Left lobe of liver (tissue), 2 donors: ENCODE results near the gene TRAPPC3L. TPM values are rescaled to one million over a fixed set of nuclear protein-coding genes. Genes with fewer than 3 reads are reported as not detected.

Source experiments
- ATAC-seq: fragments of 200-7000 bp; cut with Tn5 transposase; one replicate; pipeline ENCODE4 v1.9.1; 2020; ENCODE audit warnings: mild to moderate bottlenecking, moderate library complexity
- DNase-seq: peaks from one replicate; pipeline ENCODE4 v3.0.0-alpha.2; 2020; ENCODE audit warnings: low spot score
- total RNA-seq: library from RNA; stranded (reverse); gene quantifications from one replicate; pipeline ENCODE4 v1.2.1, GENCODE V29; 2021
- donor health status: DM: no; HTN: no; CAD: no; lungs with moderate emphysema.
- donor health status: DM: no; HTN: yes; CAD: no.

The TRAPPC3L gene
- not detected for total RNA-seq

DNA sequence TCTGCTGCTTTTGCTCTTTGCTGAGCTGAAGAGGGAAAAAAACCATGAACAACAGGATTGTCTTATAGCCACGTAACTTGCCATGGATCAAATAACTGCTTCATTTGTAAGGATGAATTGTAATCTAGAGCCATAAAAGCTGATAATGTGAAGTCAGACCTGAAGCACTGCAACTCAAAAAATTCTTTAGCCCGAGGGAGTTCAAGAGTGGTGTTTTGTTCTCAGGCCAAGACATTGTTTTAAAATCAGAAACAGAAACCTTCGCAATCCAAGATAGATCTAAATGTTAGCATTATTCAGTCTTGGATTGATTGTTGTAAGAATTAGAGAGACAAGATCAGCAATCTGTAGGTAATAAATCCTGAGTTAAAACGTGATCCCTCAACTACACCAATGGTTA, at the start of gene TRAPPC3L:
TRAPPC3L (minus strand) TSS at position 34 of the 400 bp plus-strand sequence. CDS start 170 bp downstream, outside the sequence.
- ATAC-seq: no peak
- DNase-seq: no peak

DNA sequence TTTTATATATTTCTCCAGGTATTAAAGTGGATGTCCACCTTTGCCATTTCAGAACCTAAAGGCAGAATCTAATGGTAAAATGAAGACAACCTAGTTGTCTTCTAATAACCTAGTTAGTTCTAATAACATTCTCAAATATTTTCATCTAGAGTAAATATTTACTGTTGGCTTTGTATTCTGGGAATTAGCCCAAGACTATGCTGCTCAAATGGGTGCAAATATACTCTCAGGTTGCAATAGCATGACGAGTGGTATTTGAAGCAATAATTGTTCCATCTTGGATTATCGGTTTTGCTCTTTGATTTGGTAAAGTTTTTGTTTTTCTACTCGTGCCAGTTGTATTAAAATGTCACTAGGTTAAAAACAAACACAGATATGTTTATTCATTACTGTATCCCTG, 49.8 kb upstream of the TRAPPC3L start:
- DNase-seq (no peak), ATAC-seq (no peak)

GRCh38 chr6:116586738-116587137, 41.3 kb upstream of the TRAPPC3L start:
- ATAC-seq (no peak), DNase-seq (no peak)

DNA sequence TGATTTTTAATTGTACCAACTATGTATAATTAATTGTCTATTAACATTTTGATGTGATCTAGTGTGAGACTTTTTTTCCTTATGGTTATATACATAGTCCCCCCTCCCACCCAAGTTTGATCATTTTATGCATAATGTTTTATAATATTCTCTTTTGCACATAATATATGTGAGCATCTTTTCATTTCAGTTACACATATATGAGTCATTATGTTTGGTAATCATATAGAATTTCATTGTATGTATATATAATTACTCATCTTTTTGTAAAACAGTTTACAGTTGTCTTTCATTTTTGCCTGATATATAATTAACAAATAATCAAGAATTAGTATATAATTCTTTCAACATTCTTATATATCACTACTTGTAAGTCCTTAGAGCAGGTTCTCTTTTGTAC, 40.8 kb upstream of the TRAPPC3L start:
- DNase-seq (no peak), ATAC-seq (no peak)

- DNase-seq: no peak
- no peak for ATAC-seq
Observed at GRCh38 chr6:116580198-116580597, 34.7 kb upstream of the TRAPPC3L start.

GRCh38 chr6:116579143-116579542, 33.7 kb upstream of the TRAPPC3L start:
- DNase-seq (no peak), ATAC-seq (no peak)

GRCh38 chr6:116578335-116578734, 32.9 kb upstream of the TRAPPC3L start:
- no peak for DNase-seq
- ATAC-seq: no peak

- ATAC-seq (peak; percentile 92), DNase-seq (no peak)
Observed at GRCh38 chr6:116577486-116577885, 32.0 kb upstream of the TRAPPC3L start.

GRCh38 chr6:116575227-116575626, 29.7 kb upstream of the TRAPPC3L start:
- no peak for ATAC-seq
- no peak for DNase-seq

- ATAC-seq (peak; percentile 22), DNase-seq (no peak)
Observed at GRCh38 chr6:116572162-116572561, 26.7 kb upstream of the TRAPPC3L start.

DNA sequence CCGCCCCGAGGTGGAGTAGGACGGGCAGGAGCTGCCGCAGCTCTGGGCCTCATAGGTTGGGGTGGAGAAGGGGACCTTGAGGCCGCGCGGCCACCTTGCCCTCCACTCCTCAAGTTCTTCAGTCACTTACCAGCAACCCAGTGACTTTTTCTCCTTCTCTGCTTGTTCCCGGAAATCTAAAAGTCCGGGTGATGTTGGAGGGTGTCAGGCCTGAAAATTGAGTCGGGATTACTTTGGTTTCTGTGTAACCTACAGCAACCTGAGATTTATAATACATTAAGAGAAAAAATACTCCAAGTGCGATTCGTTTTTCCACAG, 26.2 kb upstream of the TRAPPC3L start:
- ATAC-seq (no peak), DNase-seq (no peak)

- DNase-seq (peak; percentile 100), ATAC-seq (peak; percentile 97)
Observed at GRCh38 chr6:116570856-116571682, 25.6 kb upstream of the TRAPPC3L start, which contains the start of gene RWDD1. Gene RWDD1, plus strand, starts transcription at chr6:116571504. Its CDS starts 79 bp downstream, at chr6:116571583.

DNA sequence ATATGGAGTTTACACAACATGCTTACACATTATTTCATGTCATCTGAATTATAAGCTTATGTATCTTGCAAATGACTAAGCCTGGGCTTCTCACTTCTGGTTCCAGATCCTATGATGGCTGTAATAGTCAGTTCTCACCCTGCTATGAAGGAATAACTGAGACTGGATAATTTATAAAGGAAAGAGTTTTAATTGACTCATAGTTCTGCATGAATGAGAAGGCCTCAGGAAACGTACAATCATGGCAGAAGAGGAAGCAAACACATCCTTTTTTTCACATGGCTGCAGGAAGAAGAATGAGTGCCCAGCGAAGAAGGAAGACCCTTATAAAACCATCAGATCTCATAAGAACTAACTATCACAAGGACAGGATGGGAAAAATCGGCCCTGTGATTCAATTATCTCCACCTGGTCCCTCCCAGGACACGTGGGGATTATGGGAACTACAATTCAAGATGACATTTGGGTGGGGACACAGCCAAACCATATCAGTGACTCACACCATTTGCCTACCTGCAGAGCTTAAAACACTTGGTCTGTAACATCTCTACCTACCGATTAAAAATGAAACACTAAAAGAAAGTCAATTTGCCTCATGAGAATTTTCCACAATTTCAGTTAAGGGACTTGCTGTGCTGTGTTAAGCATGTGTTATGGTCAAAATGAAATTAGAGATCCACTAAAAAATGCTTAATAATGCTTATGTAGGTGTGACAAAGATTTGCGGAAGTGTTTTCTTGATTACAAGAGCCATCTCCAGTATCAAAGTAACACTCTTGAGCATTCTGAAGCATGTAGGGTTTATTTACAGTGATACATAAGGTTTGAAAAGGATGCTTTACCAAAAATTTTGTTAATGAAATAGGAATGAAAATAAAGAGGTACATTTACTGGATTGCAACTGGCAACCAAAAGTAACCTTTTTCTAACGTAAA, 23.6 kb upstream of the TRAPPC3L start:
- ATAC-seq: no peak
- DNase-seq: no peak

GRCh38 chr6:116568111-116568510, 22.6 kb upstream of the TRAPPC3L start:
- ATAC-seq (no peak), DNase-seq (no peak)

DNA sequence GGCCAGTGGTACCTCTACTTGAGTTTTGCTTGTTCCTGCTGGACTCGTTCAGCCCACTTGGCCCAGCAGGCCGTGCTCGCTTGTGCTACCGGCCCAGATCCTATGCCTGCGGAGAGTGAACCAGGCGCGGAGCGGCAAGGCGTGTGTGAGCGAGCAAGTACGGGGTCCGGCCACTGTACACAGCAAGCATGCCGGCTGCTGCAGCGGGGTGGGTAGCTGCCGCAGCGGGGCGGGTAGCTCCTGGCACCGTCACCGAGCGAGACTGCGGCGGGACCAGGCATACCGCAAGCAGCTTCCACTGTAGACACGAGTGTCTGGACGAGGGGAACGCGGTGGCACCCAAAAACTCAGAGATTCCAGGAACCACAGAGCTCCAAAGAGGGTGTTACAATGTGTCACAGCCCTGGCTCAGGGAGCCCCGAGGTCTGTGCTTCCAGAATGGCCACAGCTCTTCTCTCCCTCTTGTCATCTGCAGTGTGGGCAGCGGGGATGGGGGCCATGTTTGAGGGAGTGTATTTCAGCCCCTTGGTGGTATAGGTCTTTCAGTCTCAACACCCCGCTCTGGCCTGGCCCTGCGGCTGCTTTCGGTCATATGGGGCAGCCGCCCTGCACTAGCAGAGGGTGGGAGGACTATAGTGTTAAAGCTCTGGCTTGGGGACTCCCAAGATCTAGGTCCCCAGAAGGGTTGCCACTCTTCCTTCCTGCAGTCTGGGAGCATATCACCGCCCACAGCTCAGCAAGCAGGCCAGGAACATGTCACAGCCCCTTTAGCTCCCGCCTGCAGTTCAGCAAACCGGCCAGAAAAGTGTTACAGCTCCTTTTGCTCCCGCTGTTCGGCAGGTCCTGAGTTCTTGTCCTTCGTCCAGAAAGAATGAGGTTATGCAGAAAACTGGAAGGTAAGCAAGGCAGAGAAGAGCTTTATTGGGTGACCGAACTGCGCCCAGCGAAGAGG, 19.7 kb upstream of the TRAPPC3L start:
- DNase-seq (no peak), ATAC-seq (peak; percentile 53)

GRCh38 chr6:116564311-116564710, 18.8 kb upstream of the TRAPPC3L start:
- no peak for DNase-seq
- no peak for ATAC-seq

- no peak for DNase-seq
- ATAC-seq: no peak
Observed at GRCh38 chr6:116563830-116564229, 18.3 kb upstream of the TRAPPC3L start.

GRCh38 chr6:116562614-116563013, 17.1 kb upstream of the TRAPPC3L start:
- ATAC-seq (peak; percentile 33), DNase-seq (no peak)

- ATAC-seq (no peak), DNase-seq (no peak)
Observed at GRCh38 chr6:116562019-116562403, 16.5 kb upstream of the TRAPPC3L start.

DNA sequence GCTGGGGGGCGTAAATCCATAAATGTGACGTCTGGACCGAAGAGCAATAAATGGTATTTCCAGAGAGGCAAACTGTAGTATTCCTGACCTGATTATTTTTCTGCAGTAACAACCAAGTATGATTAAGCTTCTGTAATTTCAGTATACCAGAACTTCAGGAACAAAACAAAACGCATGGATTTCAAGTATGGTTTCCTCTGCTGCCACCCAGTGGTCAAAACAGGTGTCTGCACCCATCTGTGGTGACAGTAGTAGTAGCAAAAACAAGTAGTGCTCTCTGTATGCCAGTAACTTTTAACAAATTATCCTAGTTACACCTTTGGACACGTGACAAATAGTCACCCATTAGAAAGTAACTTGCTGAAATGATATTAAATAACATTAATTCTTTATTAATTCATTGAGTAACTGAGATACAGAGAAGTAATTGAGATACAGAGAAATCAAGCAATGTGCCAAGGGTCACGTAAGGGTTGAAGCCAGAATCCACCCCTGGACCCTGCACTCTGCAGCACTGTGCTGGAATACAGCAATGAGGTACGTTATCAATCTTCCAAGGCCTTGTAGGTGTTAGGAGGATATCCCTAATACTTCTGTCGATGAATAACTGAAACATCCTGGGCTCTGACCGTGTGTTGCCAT, 16.0 kb upstream of the TRAPPC3L start:
- DNase-seq: peak; percentile 65
- ATAC-seq: peak; percentile 96
